Neuron (in vitro differentiated cells): ENCODE data around the gene SH3YL1.

Source experiments
- H2AFZ ChIP-seq: one replicate; pipeline ENCODE4 v1.6.1; 2013; ENCODE audit warnings: low read depth, mild to moderate bottlenecking, inconsistent platforms, low read length, moderate library complexity
- H3K27me3 ChIP-seq: one replicate; pipeline ENCODE4 v1.6.1; 2013; ENCODE audit warnings: low read length; ENCODE audit not compliant: insufficient read depth
- H3K36me3 ChIP-seq: one replicate; pipeline ENCODE4 v1.6.1; 2013; ENCODE audit warnings: low read length; ENCODE audit not compliant: insufficient read depth
- H3K4me1 ChIP-seq: one replicate; pipeline ENCODE4 v1.6.1; 2013; ENCODE audit warnings: low read length; ENCODE audit not compliant: insufficient read depth
- H3K4me3 ChIP-seq: 2 replicates; pipeline ENCODE4 v1.5.1; 2013; ENCODE audit warnings: mild to moderate bottlenecking, low read length, moderate library complexity
- H3K9me3 ChIP-seq: one replicate; pipeline ENCODE4 v1.6.1; 2013; ENCODE audit warnings: low read length

Gene SH3YL1

GRCh38 chr2:259789-260331 is 4.0 kb downstream of the SH3YL1 start:
- peaks cover 3% of the 10 kb centered on the region for H3K4me1 ChIP-seq
- H3K36me3 ChIP-seq: peaks cover 2% of the 10 kb centered on the region
- H3K9me3 ChIP-seq: peaks cover 13% of the 10 kb centered on the region
- H3K4me3 ChIP-seq: no peak overlapping the region
- H2AFZ ChIP-seq: no peak overlapping the region
- no peaks in the 10 kb centered on the region for H3K27me3 ChIP-seq

- Histone ChIP-seq H3K36me3 (peaks cover 2% of the 10 kb centered on the region), H3K27me3 (no peaks in the 10 kb centered on the region), H3K4me1 (peaks cover 3% of the 10 kb centered on the region), H3K9me3 (peaks cover 13% of the 10 kb centered on the region), H3K4me3 (no peak overlapping the region), H2AFZ (no peak overlapping the region)
Measured at GRCh38 chr2:258933-259332, 4.9 kb downstream of the SH3YL1 start.

GRCh38 chr2:257842-258241 is 6.0 kb downstream of the SH3YL1 start:
- Histone ChIP-seq H2AFZ (no peak overlapping the region), H3K4me1 (no peaks in the 10 kb centered on the region), H3K9me3 (peaks cover 13% of the 10 kb centered on the region), H3K27me3 (no peaks in the 10 kb centered on the region), H3K4me3 (no peak overlapping the region), H3K36me3 (peaks cover 2% of the 10 kb centered on the region)

GRCh38 chr2:257429-257828 is 6.4 kb downstream of the SH3YL1 start:
- Histone ChIP-seq H3K9me3 (peaks cover 13% of the 10 kb centered on the region), H3K36me3 (peaks cover 2% of the 10 kb centered on the region), H3K27me3 (no peaks in the 10 kb centered on the region), H3K4me3 (no peak overlapping the region), H2AFZ (no peak overlapping the region), H3K4me1 (no peaks in the 10 kb centered on the region)

- H3K4me3 ChIP-seq: no peak overlapping the region
- H2AFZ ChIP-seq: no peak overlapping the region
- H3K27me3 ChIP-seq: no peaks in the 10 kb centered on the region
- H3K4me1 ChIP-seq: no peaks in the 10 kb centered on the region
- H3K9me3 ChIP-seq: peaks cover 13% of the 10 kb centered on the region
- H3K36me3 ChIP-seq: peaks cover 2% of the 10 kb centered on the region
Measured at GRCh38 chr2:256094-256493, 7.7 kb downstream of the SH3YL1 start.

- peaks cover 10% of the 10 kb centered on the region for H3K9me3 ChIP-seq
- H3K36me3 ChIP-seq: peaks cover 2% of the 10 kb centered on the region
- no peak overlapping the region for H3K4me3 ChIP-seq
- no peaks in the 10 kb centered on the region for H3K4me1 ChIP-seq
- H3K27me3 ChIP-seq: no peaks in the 10 kb centered on the region
- no peak overlapping the region for H2AFZ ChIP-seq
Measured at GRCh38 chr2:255195-255594, 8.6 kb downstream of the SH3YL1 start.

GRCh38 chr2:254241-254640 is 9.6 kb downstream of the SH3YL1 start:
- Histone ChIP-seq H2AFZ (no peak overlapping the region), H3K4me3 (no peak overlapping the region), H3K27me3 (no peaks in the 10 kb centered on the region), H3K4me1 (no peaks in the 10 kb centered on the region), H3K9me3 (peaks cover 10% of the 10 kb centered on the region), H3K36me3 (peaks cover 5% of the 10 kb centered on the region)

GRCh38 chr2:253202-253638 is 10.6 kb downstream of the SH3YL1 start:
- no peak overlapping the region for H2AFZ ChIP-seq
- peaks cover 3% of the 10 kb centered on the region for H3K9me3 ChIP-seq
- H3K36me3 ChIP-seq: peaks cover 3% of the 10 kb centered on the region
- no peaks in the 10 kb centered on the region for H3K4me1 ChIP-seq
- H3K27me3 ChIP-seq: no peaks in the 10 kb centered on the region
- no peak overlapping the region for H3K4me3 ChIP-seq

- Histone ChIP-seq H3K27me3 (no peaks in the 10 kb centered on the region), H2AFZ (no peak overlapping the region), H3K36me3 (peaks cover 7% of the 10 kb centered on the region), H3K4me3 (no peak overlapping the region), H3K9me3 (no peaks in the 10 kb centered on the region), H3K4me1 (no peaks in the 10 kb centered on the region)
Measured at GRCh38 chr2:252001-252602, 11.7 kb downstream of the SH3YL1 start.

GRCh38 chr2:249538-250042 is 14.2 kb downstream of the SH3YL1 start:
- H3K27me3 ChIP-seq: no peaks in the 10 kb centered on the region
- peaks cover 4% of the 10 kb centered on the region for H3K9me3 ChIP-seq
- H2AFZ ChIP-seq: no peak overlapping the region
- H3K4me1 ChIP-seq: no peaks in the 10 kb centered on the region
- H3K36me3 ChIP-seq: peaks cover 12% of the 10 kb centered on the region
- no peak overlapping the region for H3K4me3 ChIP-seq

GRCh38 chr2:248724-249123 is 15.1 kb downstream of the SH3YL1 start:
- peaks cover 4% of the 10 kb centered on the region for H3K9me3 ChIP-seq
- H2AFZ ChIP-seq: no peak overlapping the region
- H3K27me3 ChIP-seq: no peaks in the 10 kb centered on the region
- H3K36me3 ChIP-seq: peaks cover 14% of the 10 kb centered on the region
- no peak overlapping the region for H3K4me3 ChIP-seq
- H3K4me1 ChIP-seq: no peaks in the 10 kb centered on the region

GRCh38 chr2:246489-247144 is 17.2 kb downstream of the SH3YL1 start:
- Histone ChIP-seq H3K27me3 (no peaks in the 10 kb centered on the region), H2AFZ (no peak overlapping the region), H3K4me1 (no peaks in the 10 kb centered on the region), H3K4me3 (no peak overlapping the region), H3K9me3 (peaks cover 4% of the 10 kb centered on the region), H3K36me3 (peaks cover 20% of the 10 kb centered on the region)

GRCh38 chr2:244547-244946 is 19.3 kb downstream of the SH3YL1 start:
- H3K4me3 ChIP-seq: no peak overlapping the region
- H3K27me3 ChIP-seq: no peaks in the 10 kb centered on the region
- H3K4me1 ChIP-seq: no peaks in the 10 kb centered on the region
- no peak overlapping the region for H2AFZ ChIP-seq
- peaks cover 17% of the 10 kb centered on the region for H3K36me3 ChIP-seq
- peaks cover 4% of the 10 kb centered on the region for H3K9me3 ChIP-seq
